Measurements from ENCODE around the gene MRPL48. TPM values are rescaled to one million over a fixed set of nuclear protein-coding genes. Genes with fewer than 3 reads are reported as not detected.
"Not testable (repeated sequence)": the region's sequence is repeated elsewhere in the genome, so short reads cannot be mapped to it uniquely, and the experiment has no call there.

Gene MRPL48
- total RNA-seq, 1 donor from 2014 or later: 37.0 TPM

DNA sequence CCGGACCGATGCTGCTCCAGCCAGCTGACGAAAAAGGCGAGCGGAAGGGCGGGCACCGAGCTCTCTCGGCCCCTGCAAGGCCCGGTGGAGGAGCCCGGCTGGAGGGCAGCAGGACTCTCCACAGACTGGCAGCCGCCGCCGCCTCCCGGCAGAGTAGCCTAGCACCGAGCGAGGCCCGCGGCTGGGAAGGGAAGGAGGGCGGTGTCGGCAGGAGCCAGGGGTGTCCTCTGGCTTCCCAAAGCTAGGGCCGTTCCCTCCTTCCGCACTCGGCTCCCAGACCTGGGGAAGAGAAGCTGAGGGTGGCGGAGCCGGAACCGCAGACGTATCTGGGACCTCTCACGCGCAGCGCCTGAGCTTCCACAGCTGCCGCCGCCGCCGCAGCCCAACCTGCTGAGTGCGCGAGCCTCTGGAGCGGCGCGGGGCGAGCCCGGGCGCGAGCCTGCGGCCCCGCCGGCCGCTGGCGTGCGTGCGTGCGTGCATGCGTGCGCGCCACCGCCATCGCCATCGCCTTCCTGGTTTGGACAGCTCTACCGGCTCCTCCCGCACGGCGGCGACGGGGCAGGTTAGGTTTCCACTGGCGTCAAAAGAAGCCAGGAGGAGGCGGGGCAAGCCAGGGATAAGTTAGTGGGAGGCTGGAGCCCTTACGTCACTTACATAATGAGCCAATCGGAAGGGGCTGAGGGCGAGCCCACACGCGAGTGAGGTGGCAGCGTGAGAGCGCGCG, 26.8 kb upstream of the MRPL48 start, which contains the start of gene RAB6A:
Gene RAB6A (minus strand): TSS at position 396 of the 724 bp plus-strand sequence. CDS start 439 bp downstream, outside the sequence.
- Histone ChIP-seq H3K4me3 (ENCODE audit: low read depth, low read length) (peak within 1 kb of the TSS; percentile 84), H3K27me3 (ENCODE audit: control insufficient read depth, insufficient read depth, low read length) (no peaks in the 10 kb centered on the region), H3K36me3 (ENCODE audit: control insufficient read depth, insufficient read depth, low read length) (no peaks in the 10 kb centered on the region)
- DNase-seq (ENCODE audit: low read depth): peak; percentile 97
- TF ChIP-seq, protein P1, sequence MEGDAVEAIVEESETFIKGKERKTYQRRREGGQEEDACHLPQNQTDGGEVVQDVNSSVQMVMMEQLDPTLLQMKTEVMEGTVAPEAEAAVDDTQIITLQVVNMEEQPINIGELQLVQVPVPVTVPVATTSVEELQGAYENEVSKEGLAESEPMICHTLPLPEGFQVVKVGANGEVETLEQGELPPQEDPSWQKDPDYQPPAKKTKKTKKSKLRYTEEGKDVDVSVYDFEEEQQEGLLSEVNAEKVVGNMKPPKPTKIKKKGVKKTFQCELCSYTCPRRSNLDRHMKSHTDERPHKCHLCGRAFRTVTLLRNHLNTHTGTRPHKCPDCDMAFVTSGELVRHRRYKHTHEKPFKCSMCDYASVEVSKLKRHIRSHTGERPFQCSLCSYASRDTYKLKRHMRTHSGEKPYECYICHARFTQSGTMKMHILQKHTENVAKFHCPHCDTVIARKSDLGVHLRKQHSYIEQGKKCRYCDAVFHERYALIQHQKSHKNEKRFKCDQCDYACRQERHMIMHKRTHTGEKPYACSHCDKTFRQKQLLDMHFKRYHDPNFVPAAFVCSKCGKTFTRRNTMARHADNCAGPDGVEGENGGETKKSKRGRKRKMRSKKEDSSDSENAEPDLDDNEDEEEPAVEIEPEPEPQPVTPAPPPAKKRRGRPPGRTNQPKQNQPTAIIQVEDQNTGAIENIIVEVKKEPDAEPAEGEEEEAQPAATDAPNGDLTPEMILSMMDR (IDR thresholded peaks at IDR 0.05; ENCODE audit: insufficient read depth, low read length, poor library complexity, severe bottlenecking): no peak

DNA sequence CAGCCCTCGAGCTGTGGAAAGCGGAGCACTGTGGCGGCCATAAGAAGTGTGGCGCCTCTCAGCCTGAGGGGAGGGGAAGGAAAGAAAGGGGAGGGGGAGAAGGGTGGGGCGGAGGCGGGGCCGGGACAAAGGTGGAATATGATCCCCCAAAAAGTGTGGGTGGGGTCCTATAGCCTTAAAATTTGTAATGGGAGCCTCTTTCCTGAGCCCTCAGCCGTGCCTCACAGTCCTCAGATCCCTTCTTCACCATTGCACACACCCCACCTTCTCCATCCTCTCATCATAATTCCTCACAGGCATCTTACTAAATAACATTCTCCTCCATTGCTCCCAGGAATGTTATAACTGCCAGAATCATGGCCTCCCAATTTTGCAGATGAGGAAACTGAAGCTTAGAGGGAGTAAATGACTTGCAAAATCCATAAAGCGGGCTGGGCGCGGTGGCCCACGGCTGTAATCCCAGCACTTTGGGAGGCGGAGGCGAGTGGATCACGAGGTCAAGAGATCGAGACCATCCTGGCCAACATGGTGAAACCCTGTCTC, 26.2 kb upstream of the MRPL48 start:
- Histone ChIP-seq H3K36me3 (ENCODE audit: control insufficient read depth, insufficient read depth, low read length) (no peaks in the 10 kb centered on the region), H3K4me3 (ENCODE audit: low read depth, low read length) (peak overlapping the region; percentile 40), H3K27me3 (ENCODE audit: control insufficient read depth, insufficient read depth, low read length) (no peaks in the 10 kb centered on the region)
- TF ChIP-seq, protein P1 (IDR thresholded peaks at IDR 0.05; ENCODE audit: insufficient read depth, low read length, poor library complexity, severe bottlenecking): no peak
- DNase-seq (ENCODE audit: low read depth): no peak

DNA sequence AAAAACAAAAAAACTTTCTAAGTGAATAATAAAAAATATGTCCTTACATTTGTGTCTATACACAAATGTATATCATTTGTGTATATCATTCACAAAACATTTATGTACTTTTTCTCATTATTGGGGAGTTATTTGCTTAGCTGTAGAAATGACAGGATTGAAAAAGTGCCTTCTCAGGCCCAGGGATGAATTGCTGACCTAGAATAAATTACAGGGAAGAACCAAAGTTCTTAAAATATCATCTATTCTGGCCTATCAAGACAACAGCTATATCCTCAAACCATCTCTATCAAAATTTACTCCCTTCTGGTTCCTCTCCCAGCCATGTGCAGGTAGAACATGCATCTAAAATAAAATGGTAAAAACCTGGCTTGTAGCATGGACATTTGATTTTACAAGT, 24.9 kb upstream of the MRPL48 start:
- H3K4me3 ChIP-seq (ENCODE audit: low read depth, low read length): no peak overlapping the region
- H3K27me3 ChIP-seq (ENCODE audit: control insufficient read depth, insufficient read depth, low read length): no peaks in the 10 kb centered on the region
- H3K36me3 ChIP-seq (ENCODE audit: control insufficient read depth, insufficient read depth, low read length): no peaks in the 10 kb centered on the region
- no peak for DNase-seq (ENCODE audit: low read depth)
- TF ChIP-seq, protein P1 (IDR thresholded peaks at IDR 0.05; ENCODE audit: insufficient read depth, low read length, poor library complexity, severe bottlenecking): no peak

DNA sequence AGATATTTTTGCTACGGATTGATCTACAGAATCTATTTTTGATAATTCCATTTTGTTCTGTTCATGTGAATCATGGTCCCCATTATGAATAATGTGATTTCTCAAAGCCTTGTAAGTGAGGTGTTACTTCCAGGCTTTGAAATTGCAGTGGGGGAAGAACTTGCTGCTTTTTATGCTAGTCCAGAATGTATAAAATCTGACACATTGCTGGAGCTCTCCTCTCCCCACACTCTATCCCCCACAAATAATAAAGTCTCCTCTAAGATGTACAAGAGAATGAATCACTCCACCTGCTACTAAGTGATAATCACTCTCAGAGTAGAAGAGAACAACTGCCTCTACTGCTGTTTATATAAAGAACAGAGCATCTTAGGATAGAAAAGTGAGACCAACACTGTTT, 20.9 kb upstream of the MRPL48 start:
- DNase-seq (ENCODE audit: low read depth): no peak
- TF ChIP-seq, protein P1 (IDR thresholded peaks at IDR 0.05; ENCODE audit: insufficient read depth, low read length, poor library complexity, severe bottlenecking): no peak
- Histone ChIP-seq H3K27me3 (ENCODE audit: control insufficient read depth, insufficient read depth, low read length) (no peaks in the 10 kb centered on the region), H3K36me3 (ENCODE audit: control insufficient read depth, insufficient read depth, low read length) (no peaks in the 10 kb centered on the region), H3K4me3 (ENCODE audit: low read depth, low read length) (no peak overlapping the region)

DNA sequence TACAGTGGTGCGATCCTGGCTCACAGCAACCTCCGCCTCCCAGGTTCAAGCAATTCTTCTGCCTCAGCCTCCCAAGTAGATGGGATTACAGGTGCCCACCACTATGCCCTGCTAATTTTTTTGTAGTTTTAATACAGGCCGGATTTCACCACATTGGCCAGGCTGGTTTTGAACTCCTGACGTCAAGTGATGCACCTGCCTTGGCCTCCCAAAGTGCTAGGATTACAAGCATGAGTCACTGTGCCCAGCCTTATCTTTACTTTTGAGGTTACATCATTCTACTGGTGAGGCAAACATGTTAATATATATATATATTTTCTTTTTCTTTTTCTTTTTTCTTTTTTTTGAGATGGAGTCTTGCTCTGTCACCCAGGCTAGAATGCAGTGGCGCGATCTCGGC, 16.9 kb upstream of the MRPL48 start:
- not testable (repeated sequence) for DNase-seq (ENCODE audit: low read depth); H3K27me3 ChIP-seq (ENCODE audit: control insufficient read depth, insufficient read depth, low read length); H3K4me3 ChIP-seq (ENCODE audit: low read depth, low read length); H3K36me3 ChIP-seq (ENCODE audit: control insufficient read depth, insufficient read depth, low read length)

DNA sequence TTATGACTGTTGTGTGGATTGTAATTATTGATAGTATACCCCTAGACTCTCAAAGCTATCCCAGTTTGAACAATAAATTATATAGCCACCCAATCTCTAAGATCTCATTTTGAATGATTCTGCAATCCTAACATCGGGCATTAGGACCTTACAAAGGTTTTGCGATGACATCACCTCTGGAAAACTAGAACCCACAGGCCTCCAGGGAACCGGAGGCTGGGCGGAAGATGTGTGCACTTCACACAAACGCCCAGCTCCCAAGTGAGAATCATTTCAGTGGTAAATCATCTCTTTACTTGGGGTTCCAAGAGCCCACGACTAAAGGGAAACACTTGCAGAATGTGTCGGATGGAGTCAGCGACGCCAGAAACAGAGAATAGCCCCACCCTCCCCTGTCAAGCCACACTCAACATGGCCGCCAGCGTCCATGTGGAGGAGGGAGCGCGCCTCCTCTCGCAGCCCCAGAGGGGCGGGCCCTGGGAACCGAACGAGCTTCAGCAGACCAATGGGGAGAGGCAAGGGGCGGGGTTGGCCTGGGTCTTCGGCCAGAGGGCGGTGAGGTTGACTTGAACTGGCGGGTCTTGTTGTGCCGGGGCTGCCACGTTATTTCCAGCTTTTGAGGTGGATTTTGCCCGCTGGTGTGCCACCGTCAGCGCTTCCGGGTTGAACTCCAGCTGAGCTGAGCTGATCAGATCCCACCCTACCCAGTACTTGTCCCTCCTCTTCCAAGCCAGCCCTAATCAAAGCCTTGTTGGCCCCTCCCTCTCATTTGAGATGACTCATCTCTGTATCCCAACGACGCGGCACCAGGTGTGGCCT, 8.4 kb upstream of the MRPL48 start:
- peak; percentile 95 for DNase-seq (ENCODE audit: low read depth)
- peak overlapping the region; percentile 53 for H3K4me3 ChIP-seq (ENCODE audit: low read depth, low read length)
- H3K36me3 ChIP-seq (ENCODE audit: control insufficient read depth, insufficient read depth, low read length): no peaks in the 10 kb centered on the region
- TF ChIP-seq, protein P1 (IDR thresholded peaks at IDR 0.05; ENCODE audit: insufficient read depth, low read length, poor library complexity, severe bottlenecking): no peak
- no peaks in the 10 kb centered on the region for H3K27me3 ChIP-seq (ENCODE audit: control insufficient read depth, insufficient read depth, low read length)
